ENCODE measurements around the gene LPCAT1. TPM values are rescaled to one million over a fixed set of nuclear protein-coding genes. Genes with fewer than 3 reads are reported as not detected.

Gene LPCAT1
- total RNA-seq, 6 experiments from 2014 or later = 37.5 to 53.5 (median 44.1) TPM

DNA sequence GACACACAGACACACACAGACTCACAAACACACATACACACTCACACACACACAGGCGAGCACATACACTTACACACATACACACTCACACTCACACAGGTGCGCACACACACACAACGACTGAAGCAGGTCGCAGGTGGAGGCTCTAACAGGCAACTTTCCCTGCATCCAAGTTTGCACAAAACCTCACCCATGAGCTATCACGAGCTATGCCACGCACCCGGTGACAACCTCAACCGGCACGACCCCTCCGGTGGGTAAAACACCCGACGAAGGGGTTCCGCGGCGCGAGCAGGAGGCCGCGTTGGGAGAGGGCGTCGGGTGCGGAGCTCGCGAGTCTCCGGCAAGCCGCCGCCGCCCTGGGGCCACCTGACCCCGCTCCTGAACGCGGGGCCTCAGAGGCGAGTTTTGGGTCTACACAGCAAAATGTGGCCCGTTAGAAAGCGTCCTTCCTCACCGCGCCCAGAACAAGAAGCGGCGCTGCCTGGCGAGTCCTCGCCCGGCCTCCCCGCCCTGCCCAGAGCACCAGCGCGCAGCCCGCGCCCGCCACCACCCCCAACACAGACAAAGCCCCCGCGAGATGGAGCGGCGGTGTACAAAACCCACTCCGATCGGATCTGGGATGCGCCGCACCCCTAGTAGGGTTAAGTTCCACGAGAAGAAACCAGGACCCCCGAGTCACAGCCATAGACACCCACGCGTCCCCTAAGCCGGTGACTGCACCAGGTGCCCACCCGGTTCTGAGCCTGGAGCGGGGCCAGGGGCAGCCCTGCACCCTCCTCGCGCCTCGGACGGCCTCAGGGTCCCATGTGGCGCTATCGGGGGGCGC lies 79.2 kb downstream of the LPCAT1 start:
- TF ChIP-seq, protein P1, sequence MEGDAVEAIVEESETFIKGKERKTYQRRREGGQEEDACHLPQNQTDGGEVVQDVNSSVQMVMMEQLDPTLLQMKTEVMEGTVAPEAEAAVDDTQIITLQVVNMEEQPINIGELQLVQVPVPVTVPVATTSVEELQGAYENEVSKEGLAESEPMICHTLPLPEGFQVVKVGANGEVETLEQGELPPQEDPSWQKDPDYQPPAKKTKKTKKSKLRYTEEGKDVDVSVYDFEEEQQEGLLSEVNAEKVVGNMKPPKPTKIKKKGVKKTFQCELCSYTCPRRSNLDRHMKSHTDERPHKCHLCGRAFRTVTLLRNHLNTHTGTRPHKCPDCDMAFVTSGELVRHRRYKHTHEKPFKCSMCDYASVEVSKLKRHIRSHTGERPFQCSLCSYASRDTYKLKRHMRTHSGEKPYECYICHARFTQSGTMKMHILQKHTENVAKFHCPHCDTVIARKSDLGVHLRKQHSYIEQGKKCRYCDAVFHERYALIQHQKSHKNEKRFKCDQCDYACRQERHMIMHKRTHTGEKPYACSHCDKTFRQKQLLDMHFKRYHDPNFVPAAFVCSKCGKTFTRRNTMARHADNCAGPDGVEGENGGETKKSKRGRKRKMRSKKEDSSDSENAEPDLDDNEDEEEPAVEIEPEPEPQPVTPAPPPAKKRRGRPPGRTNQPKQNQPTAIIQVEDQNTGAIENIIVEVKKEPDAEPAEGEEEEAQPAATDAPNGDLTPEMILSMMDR (IDR thresholded peaks at IDR 0.05) = no peak
- no peak overlapping the region for H3K4me3 Mint-ChIP-seq
- H3K4me1 Mint-ChIP-seq (ENCODE audit: low read depth) = no peaks in the 10 kb centered on the region
- DNase-seq = no peak
- peaks cover 12% of the 10 kb centered on the region for H3K9me3 Mint-ChIP-seq
- H3K36me3 Mint-ChIP-seq (ENCODE audit: low read depth) = peaks cover 6% of the 10 kb centered on the region
- H3K27me3 Mint-ChIP-seq (ENCODE audit: insufficient read depth) = peaks cover 42% of the 10 kb centered on the region
- no peak overlapping the region for H3K27ac Mint-ChIP-seq

DNA sequence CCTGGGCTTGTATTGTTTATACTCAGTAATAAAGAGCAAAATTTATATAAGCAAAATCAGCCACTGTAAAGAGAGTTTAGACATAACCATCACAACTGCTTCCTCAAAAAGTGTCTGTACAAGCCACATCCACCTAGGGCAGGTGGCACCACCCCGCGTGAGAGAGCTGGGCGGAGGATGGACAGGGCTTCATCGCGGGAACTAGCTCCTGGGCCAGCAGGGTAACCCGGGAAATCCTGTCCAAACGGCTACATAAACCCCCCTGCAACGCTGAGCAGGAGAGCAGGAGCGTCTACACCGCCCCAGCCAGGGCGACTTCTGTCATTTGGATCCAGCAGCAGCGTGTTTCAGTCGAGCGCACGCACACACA lies 79.8 kb downstream of the LPCAT1 start:
- Mint-ChIP-seq H3K27ac (no peak overlapping the region), H3K36me3 (ENCODE audit: low read depth) (peaks cover 6% of the 10 kb centered on the region), H3K4me1 (ENCODE audit: low read depth) (no peaks in the 10 kb centered on the region), H3K27me3 (ENCODE audit: insufficient read depth) (peaks cover 41% of the 10 kb centered on the region), H3K9me3 (peaks cover 12% of the 10 kb centered on the region), H3K4me3 (no peak overlapping the region)
- TF ChIP-seq, protein P1 (IDR thresholded peaks at IDR 0.05) = no peak
- DNase-seq = no peak

DNA sequence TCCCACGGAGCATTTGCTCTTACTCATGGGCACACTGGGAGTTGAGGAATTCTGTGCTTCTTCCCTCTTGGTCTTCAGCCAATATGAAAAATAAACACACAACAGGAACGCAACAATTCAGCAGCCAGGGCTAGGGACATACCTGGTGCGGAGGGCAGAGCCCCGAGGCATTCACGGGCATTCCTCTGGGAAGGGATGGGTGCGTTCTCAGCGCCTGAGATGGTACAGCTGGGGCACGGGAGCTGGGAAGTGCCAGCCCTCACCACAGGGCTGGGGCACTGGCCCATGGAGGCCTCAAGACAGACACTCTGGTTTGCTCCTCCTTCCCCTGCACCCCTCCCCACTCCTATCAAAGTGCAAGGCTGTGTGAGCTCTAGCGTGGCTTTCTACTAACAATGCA lies 80.6 kb downstream of the LPCAT1 start:
- Mint-ChIP-seq H3K9me3 (peaks cover 12% of the 10 kb centered on the region), H3K4me3 (no peak overlapping the region), H3K36me3 (ENCODE audit: low read depth) (peaks cover 6% of the 10 kb centered on the region), H3K4me1 (ENCODE audit: low read depth) (no peaks in the 10 kb centered on the region), H3K27ac (no peak overlapping the region), H3K27me3 (ENCODE audit: insufficient read depth) (peaks cover 40% of the 10 kb centered on the region)
- DNase-seq = no peak
- TF ChIP-seq, protein P1 (IDR thresholded peaks at IDR 0.05) = no peak

DNA sequence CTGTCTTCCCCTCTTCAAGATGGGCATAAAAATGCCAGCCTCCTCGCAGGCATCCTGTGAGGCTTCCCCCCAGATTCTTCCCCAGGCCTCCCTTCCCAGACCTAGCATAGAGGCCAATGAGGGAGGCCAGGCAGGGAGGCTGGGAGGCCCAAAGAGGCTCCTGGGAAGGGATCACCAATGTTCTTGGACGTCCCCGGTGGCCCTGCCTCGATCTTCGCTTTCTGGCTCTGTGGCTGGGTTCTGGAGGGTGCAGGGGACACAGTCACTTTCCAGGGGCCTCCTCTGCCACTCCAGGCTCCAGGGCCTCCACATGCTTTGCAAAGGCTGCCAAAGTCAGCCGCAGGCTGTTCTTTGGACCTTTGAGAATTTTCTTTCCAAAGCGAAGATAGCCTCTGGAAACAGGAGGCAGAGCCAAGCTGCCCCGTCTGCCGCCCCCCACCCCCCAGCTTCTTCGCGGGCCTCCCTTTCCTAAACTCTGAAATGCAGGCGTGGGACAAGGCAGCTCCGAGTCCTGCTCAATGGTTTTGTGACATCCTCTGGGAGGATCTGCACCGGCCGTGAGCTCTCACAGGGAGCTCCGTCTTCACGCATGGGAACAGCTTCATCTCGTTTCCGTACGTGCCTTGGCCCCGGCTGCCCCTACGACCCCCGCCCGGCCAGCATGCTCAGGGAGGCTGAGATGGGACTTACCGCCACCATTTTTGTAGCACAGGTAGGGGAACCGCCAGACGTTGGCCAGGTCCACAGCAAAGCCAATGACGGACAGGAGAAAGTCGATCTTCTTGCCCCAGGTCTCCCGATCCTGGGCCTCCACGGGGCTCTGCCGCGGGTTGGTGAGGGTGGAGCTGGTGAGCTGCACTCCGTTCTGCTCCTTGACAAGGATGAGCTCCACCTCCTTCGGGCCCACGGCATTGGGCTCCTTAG lies 81.3 kb downstream of the LPCAT1 start:
- Mint-ChIP-seq H3K4me1 (ENCODE audit: low read depth) (peaks cover 2% of the 10 kb centered on the region), H3K4me3 (no peak overlapping the region), H3K27me3 (ENCODE audit: insufficient read depth) (peaks cover 37% of the 10 kb centered on the region)

DNA sequence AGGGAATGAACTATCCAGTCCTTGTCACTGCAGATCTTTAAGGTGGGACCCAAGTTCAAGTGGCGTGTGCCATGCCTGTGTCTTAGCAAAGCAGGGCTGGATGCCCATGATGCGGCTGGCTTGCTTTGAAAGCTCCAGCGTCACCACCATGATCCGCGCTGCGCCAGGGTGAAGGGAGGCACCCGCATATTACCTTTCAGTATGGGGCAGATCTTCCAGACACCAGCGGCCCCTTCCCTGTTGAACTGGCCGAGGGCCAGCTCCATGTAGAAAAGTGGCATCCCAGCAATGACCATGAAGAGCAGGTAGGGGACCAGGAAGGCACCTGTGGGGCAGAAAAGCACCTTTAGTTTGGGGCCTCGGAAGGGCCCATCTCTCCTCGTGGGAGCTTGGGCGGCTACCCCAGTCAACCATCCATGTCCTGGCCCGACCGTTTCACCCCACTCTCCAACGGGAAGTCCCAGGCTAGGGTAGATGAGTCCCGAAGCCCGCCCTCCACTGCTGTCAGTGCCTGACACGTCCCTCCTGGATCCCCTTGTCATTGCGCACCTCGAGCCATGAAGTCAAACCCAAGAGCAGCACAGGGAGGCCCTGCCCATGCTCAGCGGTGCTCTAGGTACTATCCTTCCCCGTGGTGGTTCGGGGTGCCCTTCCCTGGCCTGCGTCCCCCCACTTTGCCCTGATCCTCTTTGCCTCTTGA lies 82.4 kb downstream of the LPCAT1 start:
- Mint-ChIP-seq H3K27me3 (ENCODE audit: insufficient read depth) (peaks cover 31% of the 10 kb centered on the region), H3K36me3 (ENCODE audit: low read depth) (peaks cover 6% of the 10 kb centered on the region), H3K9me3 (peaks cover 12% of the 10 kb centered on the region), H3K4me1 (ENCODE audit: low read depth) (peaks cover 7% of the 10 kb centered on the region), H3K27ac (no peak overlapping the region), H3K4me3 (no peak overlapping the region)
- TF ChIP-seq, protein P1 (IDR thresholded peaks at IDR 0.05) = no peak
- DNase-seq = no peak

More for the DNA sequence above, 81.3 kb downstream of the LPCAT1 start:
- Mint-ChIP-seq H3K36me3 (ENCODE audit: low read depth) (peaks cover 6% of the 10 kb centered on the region), H3K9me3 (peaks cover 12% of the 10 kb centered on the region), H3K27ac (no peak overlapping the region)
- DNase-seq = no peak
- TF ChIP-seq, protein P1 (IDR thresholded peaks at IDR 0.05) = no peak
